ENCODE measurements around the gene CCNQ.
"Not testable (repeated sequence)": the region's sequence is repeated elsewhere in the genome, so short reads cannot be mapped to it uniquely, and the experiment has no call there.

CCNQ gene

GRCh38 chrX:153608376-153608775 lies 9.4 kb upstream of the CCNQ start:
- no peak for DNase-seq (ENCODE audit: low read depth)
- H3K4me3 ChIP-seq (ENCODE audit: low read length): no peak overlapping the region
- TF ChIP-seq, protein P1, sequence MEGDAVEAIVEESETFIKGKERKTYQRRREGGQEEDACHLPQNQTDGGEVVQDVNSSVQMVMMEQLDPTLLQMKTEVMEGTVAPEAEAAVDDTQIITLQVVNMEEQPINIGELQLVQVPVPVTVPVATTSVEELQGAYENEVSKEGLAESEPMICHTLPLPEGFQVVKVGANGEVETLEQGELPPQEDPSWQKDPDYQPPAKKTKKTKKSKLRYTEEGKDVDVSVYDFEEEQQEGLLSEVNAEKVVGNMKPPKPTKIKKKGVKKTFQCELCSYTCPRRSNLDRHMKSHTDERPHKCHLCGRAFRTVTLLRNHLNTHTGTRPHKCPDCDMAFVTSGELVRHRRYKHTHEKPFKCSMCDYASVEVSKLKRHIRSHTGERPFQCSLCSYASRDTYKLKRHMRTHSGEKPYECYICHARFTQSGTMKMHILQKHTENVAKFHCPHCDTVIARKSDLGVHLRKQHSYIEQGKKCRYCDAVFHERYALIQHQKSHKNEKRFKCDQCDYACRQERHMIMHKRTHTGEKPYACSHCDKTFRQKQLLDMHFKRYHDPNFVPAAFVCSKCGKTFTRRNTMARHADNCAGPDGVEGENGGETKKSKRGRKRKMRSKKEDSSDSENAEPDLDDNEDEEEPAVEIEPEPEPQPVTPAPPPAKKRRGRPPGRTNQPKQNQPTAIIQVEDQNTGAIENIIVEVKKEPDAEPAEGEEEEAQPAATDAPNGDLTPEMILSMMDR (IDR thresholded peaks at IDR 0.05; ENCODE audit: insufficient read depth, low read depth, low read length, missing control alignments): no peak

DNA sequence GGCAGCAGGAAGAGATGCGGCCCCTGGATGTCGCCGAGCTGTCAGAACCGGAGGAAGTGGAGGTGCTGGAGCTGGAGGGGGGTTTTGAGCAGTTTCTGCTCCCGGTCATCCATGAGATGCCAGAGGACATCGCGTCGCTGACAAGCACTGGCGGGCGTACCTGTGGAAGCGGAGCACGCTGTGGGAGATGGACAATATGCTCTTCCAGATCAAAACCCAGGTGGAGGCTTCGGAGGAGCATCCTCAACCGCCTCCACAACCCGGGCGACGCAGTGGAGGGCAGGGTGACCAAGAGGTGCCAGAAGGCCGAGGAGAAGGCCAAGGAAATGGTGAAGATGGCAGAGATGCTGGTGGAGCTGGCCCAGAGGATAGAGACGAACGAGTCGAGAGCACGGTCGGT lies 7.6 kb upstream of the CCNQ start:
- TF ChIP-seq, protein P1 (IDR thresholded peaks at IDR 0.05; ENCODE audit: insufficient read depth, low read depth, low read length, missing control alignments): no peak
- H3K4me3 ChIP-seq (ENCODE audit: low read length): no peak overlapping the region
- no peak for DNase-seq (ENCODE audit: low read depth)

DNA sequence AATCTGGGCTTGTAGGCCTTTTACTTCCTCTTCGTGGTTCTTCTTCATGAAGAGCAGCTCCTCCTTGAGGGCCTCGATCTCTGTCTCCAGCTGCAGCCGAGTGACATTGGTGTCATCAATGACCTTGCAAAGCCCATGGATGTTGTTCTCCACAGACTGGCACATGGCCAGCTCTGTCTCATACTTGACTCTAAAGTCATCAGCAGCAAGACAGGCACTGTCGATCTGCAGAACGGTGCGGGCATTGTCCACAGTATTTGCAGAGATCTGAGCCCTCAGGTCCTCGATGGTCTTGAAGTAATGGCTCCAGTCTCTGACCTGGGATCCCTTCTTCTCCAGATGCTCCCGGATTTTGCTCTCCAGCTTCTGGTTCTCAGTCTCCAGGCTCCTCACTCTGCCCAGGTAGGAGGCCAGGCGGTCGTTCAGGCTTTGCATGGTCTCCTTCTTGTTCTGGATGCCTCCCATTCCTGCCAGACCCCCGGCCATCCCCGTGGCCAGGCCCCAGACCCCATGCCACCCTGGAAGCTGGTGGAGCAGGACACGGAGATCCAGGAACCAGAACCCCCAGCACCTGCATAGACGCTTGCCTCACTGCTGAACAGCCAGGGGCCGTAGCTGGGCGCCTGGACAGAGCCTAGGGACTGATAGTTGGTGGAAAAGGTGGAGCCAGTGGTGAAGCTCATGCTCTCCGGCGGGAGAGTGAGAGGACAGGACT lies 5.9 kb upstream of the CCNQ start:
- not testable (repeated sequence) for DNase-seq (ENCODE audit: low read depth); H3K4me3 ChIP-seq (ENCODE audit: low read length)

- TF ChIP-seq, protein P1 (IDR thresholded peaks at IDR 0.05; ENCODE audit: insufficient read depth, low read depth, low read length, missing control alignments): no peak
- H3K4me3 ChIP-seq (ENCODE audit: low read length): no peak overlapping the region
- no peak for DNase-seq (ENCODE audit: low read depth)
These were observed 4.3 kb upstream of the CCNQ start for GRCh38 chrX:153603131-153603656.

- DNase-seq (ENCODE audit: low read depth): no peak
- H3K4me3 ChIP-seq (ENCODE audit: low read length): no peak overlapping the region
- TF ChIP-seq, protein P1 (IDR thresholded peaks at IDR 0.05; ENCODE audit: insufficient read depth, low read depth, low read length, missing control alignments): no peak
These were observed 3.7 kb upstream of the CCNQ start for GRCh38 chrX:153602601-153603000.

GRCh38 chrX:153601511-153602110 lies 2.7 kb upstream of the CCNQ start:
- no peak overlapping the region for H3K4me3 ChIP-seq (ENCODE audit: low read length)
- no peak for DNase-seq (ENCODE audit: low read depth)
- TF ChIP-seq, protein P1 (IDR thresholded peaks at IDR 0.05; ENCODE audit: insufficient read depth, low read depth, low read length, missing control alignments): no peak

DNA sequence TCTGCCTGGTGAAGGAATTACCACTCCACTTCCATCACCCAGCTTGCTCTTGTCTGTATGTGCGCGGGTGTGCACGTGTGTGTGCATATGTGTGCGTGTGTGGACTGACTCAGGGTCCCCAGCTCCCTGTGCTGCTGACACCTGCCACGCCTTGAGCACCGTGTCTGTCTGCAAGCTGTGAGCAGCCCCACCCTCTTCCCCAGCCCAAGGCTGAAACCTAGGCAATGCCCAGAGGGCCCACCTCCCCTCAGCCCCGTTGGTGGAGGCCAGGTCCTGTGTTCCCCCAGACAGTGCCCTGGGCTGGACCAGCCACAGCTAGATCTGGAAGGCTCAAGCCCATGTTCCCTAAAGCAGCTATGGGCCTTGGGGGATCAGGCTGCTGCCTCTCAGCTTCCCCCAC lies 2.0 kb upstream of the CCNQ start:
- TF ChIP-seq, protein P1 (IDR thresholded peaks at IDR 0.05; ENCODE audit: insufficient read depth, low read depth, low read length, missing control alignments): no peak
- H3K4me3 ChIP-seq (ENCODE audit: low read length): no peak overlapping the region
- DNase-seq (ENCODE audit: low read depth): no peak
